ENCODE measurements around the gene ZNF79. TPM values are rescaled to one million over a fixed set of nuclear protein-coding genes. Genes with fewer than 3 reads are reported as not detected.
A peak's percentile ranks its signal among the peaks of the same experiment; 100 is the strongest.

ZNF79 gene
- total and polyA plus RNA-seq, 2 experiments from 2014 or later = 2.2 to 6.3 TPM

GRCh38 chr9:127492616-127493015, 68.4 kb downstream of the ZNF79 start:
- Histone ChIP-seq H3K4me2 (no peak overlapping the region), H3F3A (replicated peaks; ENCODE audit: low read depth) (no peaks in the 10 kb centered on the region)

GRCh38 chr9:127493592-127494303, 69.6 kb downstream of the ZNF79 start:
- Histone ChIP-seq H3K9me2 (ENCODE audit: insufficient read depth) (no peaks in the 10 kb centered on the region), H3K27me3 (ENCODE audit: insufficient read depth) (no peaks in the 10 kb centered on the region), H3F3A (replicated peaks; ENCODE audit: low read depth) (no peaks in the 10 kb centered on the region), H3K4me3 (no peak overlapping the region), H3K79me2 (replicated peaks; ENCODE audit: insufficient read depth) (no peaks in the 10 kb centered on the region), H3K36me3 (ENCODE audit: insufficient read depth) (no peaks in the 10 kb centered on the region; the same call in 1 of the 2 replicates), H3K27ac (ENCODE audit: low read depth) (peak overlapping the region; percentile 39; the same call in 1 of the 2 replicates), H2AFZ (no peak overlapping the region), H3K4me2 (no peak overlapping the region), H3K4me1 (ENCODE audit: insufficient read depth) (no peaks in the 10 kb centered on the region), H4K20me1 (replicated peaks; ENCODE audit: insufficient read depth) (no peaks in the 10 kb centered on the region; the same call in 1 of the 2 replicates)
- no peaks in the 10 kb centered on the region for H3K9me3 Mint-ChIP-seq
- H3K4me3 Mint-ChIP-seq = no peak overlapping the region
- peaks cover 6% of the 10 kb centered on the region for H3K27me3 Mint-ChIP-seq (ENCODE audit: insufficient read depth, low read depth, poor library complexity)
- TF ChIP-seq CREB1 (CRISPR knock-in tag; IDR thresholded peaks at IDR 0.05; ENCODE audit: low read depth) (no peak), JUNB (IDR thresholded peaks at IDR 0.05; ENCODE audit: unreplicated experiment) (no peak), ZNF114 (CRISPR knock-in tag; IDR thresholded peaks at IDR 0.05) (no peak), EZH2phosphoT487 (IDR thresholded peaks at IDR 0.05; ENCODE audit: unreplicated experiment) (no peak), NANOG (IDR thresholded peaks at IDR 0.05; ENCODE audit: borderline replicate concordance) (no peak), STAT1 (IDR thresholded peaks at IDR 0.05; ENCODE audit: unreplicated experiment) (no peak), CTCF (conservative IDR thresholded peaks at IDR 0.05; ENCODE audit: low read depth in 2 of 2) (no peak)
- peaks cover 17% of the 10 kb centered on the region; the same call in 2 of the 3 replicates for H3K36me3 Mint-ChIP-seq (ENCODE audit: low read depth)
- no peak overlapping the region for H3K27ac Mint-ChIP-seq
- DNase-seq (ENCODE audit: low spot score) = no peak
- H3K4me1 Mint-ChIP-seq = peaks cover 5% of the 10 kb centered on the region
- no peak for ATAC-seq

More at GRCh38 chr9:127492616-127493015, 68.4 kb downstream of the ZNF79 start:
- ATAC-seq = no peak
- no peak overlapping the region for H2AFZ ChIP-seq
- no peaks in the 10 kb centered on the region; the same call in 1 of the 2 replicates for H3K36me3 ChIP-seq (ENCODE audit: insufficient read depth)
- no peaks in the 10 kb centered on the region for H3K9me2 ChIP-seq (ENCODE audit: insufficient read depth)
- H3K79me2 ChIP-seq (replicated peaks; ENCODE audit: insufficient read depth) = no peaks in the 10 kb centered on the region
- no peaks in the 10 kb centered on the region for H3K9me3 Mint-ChIP-seq
- peaks cover 3% of the 10 kb centered on the region for H3K27me3 Mint-ChIP-seq (ENCODE audit: insufficient read depth, low read depth, poor library complexity)
- TF ChIP-seq CREB1 (CRISPR knock-in tag; IDR thresholded peaks at IDR 0.05; ENCODE audit: low read depth) (no peak), ZNF331 (CRISPR knock-in tag; IDR thresholded peaks at IDR 0.05; ENCODE audit: low read depth) (no peak), REST (IDR thresholded peaks at IDR 0.05; ENCODE audit: unreplicated experiment) (no peak)
- H3K4me1 Mint-ChIP-seq = peaks cover 5% of the 10 kb centered on the region
- H3K27me3 ChIP-seq (ENCODE audit: insufficient read depth) = no peaks in the 10 kb centered on the region
- H3K27ac ChIP-seq (ENCODE audit: low read depth) = no peak overlapping the region
- DNase-seq (ENCODE audit: low spot score) = no peak
- H3K4me3 ChIP-seq = no peak overlapping the region
- H3K27ac Mint-ChIP-seq = no peak overlapping the region
- H4K20me1 ChIP-seq (replicated peaks; ENCODE audit: insufficient read depth) = no peaks in the 10 kb centered on the region; the same call in 1 of the 2 replicates
- H3K4me1 ChIP-seq (ENCODE audit: insufficient read depth) = no peaks in the 10 kb centered on the region
- no peak overlapping the region for H3K4me3 Mint-ChIP-seq
- H3K36me3 Mint-ChIP-seq (ENCODE audit: low read depth) = peaks cover 17% of the 10 kb centered on the region; the same call in 2 of the 3 replicates

All from GM23338 (cell line).